Measurements from ENCODE around the gene PEMT. TPM values are rescaled to one million over a fixed set of nuclear protein-coding genes. Genes with fewer than 3 reads are reported as not detected.

The PEMT gene
- total and polyA plus RNA-seq, 4 donors = 18.7 to 59.1 (median 34.4) TPM

- peak overlapping the region; percentile 2 to 84 for H3K27ac ChIP-seq (ENCODE audit: low read depth in 1 of 2, low read length in 1 of 2)
- TF ChIP-seq CTCF (IDR thresholded peaks at IDR 0.05; ENCODE audit: control extremely low read depth, extremely low read depth) = no peak
These were observed 24.5 kb downstream of the PEMT start for GRCh38 chr17:17566896-17567513.

GRCh38 chr17:17565471-17566339 lies 25.8 kb downstream of the PEMT start:
- no peak for TF ChIP-seq CTCF (IDR thresholded peaks at IDR 0.05; ENCODE audit: control extremely low read depth, extremely low read depth)
- Histone ChIP-seq H3K9ac (ENCODE audit: insufficient read depth in 1 of 2, low read length in 2 of 2) (no peak overlapping the region), H3K4me1 (ENCODE audit: control insufficient read depth in 5 of 5, insufficient read depth in 5 of 5, low read length in 5 of 5) (peaks cover 6 to 35% (median 22%) of the 10 kb centered on the region in 5 donors), H3K27me3 (ENCODE audit: control insufficient read depth in 3 of 3, insufficient read depth in 3 of 3, low read length in 2 of 3) (no peaks in the 10 kb centered on the region), H3K27ac (ENCODE audit: low read depth in 1 of 2, low read length in 1 of 2) (peak overlapping the region in 1 of 2 donors; percentile 52), H3K36me3 (ENCODE audit: control insufficient read depth in 4 of 4, insufficient read depth in 4 of 4, low read length in 4 of 4) (no peaks in the 10 kb centered on the region), H3K9me3 (ENCODE audit: control insufficient read depth in 4 of 4, insufficient read depth in 3 of 4, low read length in 3 of 4) (no peaks in the 10 kb centered on the region), H3K4me3 (no peak overlapping the region)
- no peak for ATAC-seq (ENCODE audit: insufficient read depth, low FRiP score)
- DNase-seq = peak in 2 of 3 donors; percentile 24 to 34
- WGBS, 2 donors = 81 to 87% methylated on average over 10 of the region's 10 CpGs

More at GRCh38 chr17:17566896-17567513, 24.5 kb downstream of the PEMT start:
- Histone ChIP-seq H3K9me3 (ENCODE audit: control insufficient read depth in 4 of 4, insufficient read depth in 3 of 4, low read length in 3 of 4) (no peaks in the 10 kb centered on the region), H3K36me3 (ENCODE audit: control insufficient read depth in 4 of 4, insufficient read depth in 4 of 4, low read length in 4 of 4) (no peaks in the 10 kb centered on the region), H3K4me1 (ENCODE audit: control insufficient read depth in 5 of 5, insufficient read depth in 5 of 5, low read length in 5 of 5) (peaks cover 6 to 35% (median 22%) of the 10 kb centered on the region in 5 donors), H3K27me3 (ENCODE audit: control insufficient read depth in 3 of 3, insufficient read depth in 3 of 3, low read length in 2 of 3) (no peaks in the 10 kb centered on the region), H3K4me3 (no peak overlapping the region), H3K9ac (ENCODE audit: insufficient read depth in 1 of 2, low read length in 2 of 2) (no peak overlapping the region)
- ATAC-seq (ENCODE audit: insufficient read depth, low FRiP score) = no peak
- 84 to 90% methylated on average over 11 of the region's 11 CpGs for WGBS, 2 donors
- DNase-seq = no peak

- peak overlapping the region in 1 of 2 donors; percentile 52 for H3K27ac ChIP-seq (ENCODE audit: low read depth in 1 of 2, low read length in 1 of 2)
- ATAC-seq (ENCODE audit: insufficient read depth, low FRiP score) (no peak), DNase-seq (no peak)
- H3K9me3 ChIP-seq (ENCODE audit: control insufficient read depth in 4 of 4, insufficient read depth in 3 of 4, low read length in 3 of 4) = no peaks in the 10 kb centered on the region
- 92 to 96% methylated on average over 5 of the region's 5 CpGs for WGBS, 2 donors
- TF ChIP-seq CTCF (IDR thresholded peaks at IDR 0.05; ENCODE audit: control extremely low read depth, extremely low read depth) = no peak
- H3K4me1 ChIP-seq (ENCODE audit: control insufficient read depth in 5 of 5, insufficient read depth in 5 of 5, low read length in 5 of 5) = peaks cover 6 to 35% (median 22%) of the 10 kb centered on the region in 5 donors
- no peak overlapping the region for H3K4me3 ChIP-seq
- H3K9ac ChIP-seq (ENCODE audit: insufficient read depth in 1 of 2, low read length in 2 of 2) = no peak overlapping the region
- H3K36me3 ChIP-seq (ENCODE audit: control insufficient read depth in 4 of 4, insufficient read depth in 4 of 4, low read length in 4 of 4) = no peaks in the 10 kb centered on the region
- no peaks in the 10 kb centered on the region for H3K27me3 ChIP-seq (ENCODE audit: control insufficient read depth in 3 of 3, insufficient read depth in 3 of 3, low read length in 2 of 3)
These were observed 26.6 kb downstream of the PEMT start for GRCh38 chr17:17564896-17565295.

Data from lung (tissue), 12 donors.